ENCODE measurements around the gene RALA. TPM values are rescaled to one million over a fixed set of nuclear protein-coding genes. Genes with fewer than 3 reads are reported as not detected.
"Not testable (repeated sequence)": the region's sequence is repeated elsewhere in the genome, so short reads cannot be mapped to it uniquely, and the experiment has no call there.

The RALA gene
- total RNA-seq, 1 experiment from 2014 or later: 18.3 TPM

DNA sequence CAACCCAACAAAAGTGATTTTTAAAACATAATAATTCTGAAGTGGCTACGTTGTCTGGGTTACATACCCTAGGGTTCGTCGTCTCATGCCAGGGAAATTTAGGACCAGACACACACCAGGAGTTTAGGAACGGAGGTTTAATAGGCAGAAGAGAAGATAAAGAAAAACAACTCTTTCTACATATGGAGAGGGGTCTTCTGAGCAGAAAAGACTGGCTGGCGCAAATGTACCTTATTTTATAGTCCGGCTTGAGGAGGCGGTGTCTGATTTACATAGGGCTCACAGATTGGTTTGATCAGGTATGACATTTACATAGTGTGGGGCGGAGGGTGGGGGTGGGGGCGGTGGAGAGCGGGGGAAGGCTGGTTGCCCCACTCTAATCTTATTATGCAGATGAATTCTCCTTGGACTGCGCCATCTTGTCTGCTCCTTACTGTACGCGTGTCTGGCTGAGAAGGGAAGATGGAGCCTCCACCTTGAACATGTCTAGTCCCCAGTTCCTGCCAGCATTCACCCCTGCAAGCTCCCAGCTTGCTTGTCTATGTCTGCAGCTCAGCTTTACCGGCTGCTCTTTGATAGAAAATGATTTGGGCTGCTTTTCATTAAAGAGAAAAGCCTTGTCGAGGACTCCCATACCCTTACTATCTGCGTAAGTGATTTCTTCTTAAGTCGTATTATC, 98.7 kb downstream of the RALA start:
- no peak for DNase-seq (ENCODE audit: low read depth)

DNA sequence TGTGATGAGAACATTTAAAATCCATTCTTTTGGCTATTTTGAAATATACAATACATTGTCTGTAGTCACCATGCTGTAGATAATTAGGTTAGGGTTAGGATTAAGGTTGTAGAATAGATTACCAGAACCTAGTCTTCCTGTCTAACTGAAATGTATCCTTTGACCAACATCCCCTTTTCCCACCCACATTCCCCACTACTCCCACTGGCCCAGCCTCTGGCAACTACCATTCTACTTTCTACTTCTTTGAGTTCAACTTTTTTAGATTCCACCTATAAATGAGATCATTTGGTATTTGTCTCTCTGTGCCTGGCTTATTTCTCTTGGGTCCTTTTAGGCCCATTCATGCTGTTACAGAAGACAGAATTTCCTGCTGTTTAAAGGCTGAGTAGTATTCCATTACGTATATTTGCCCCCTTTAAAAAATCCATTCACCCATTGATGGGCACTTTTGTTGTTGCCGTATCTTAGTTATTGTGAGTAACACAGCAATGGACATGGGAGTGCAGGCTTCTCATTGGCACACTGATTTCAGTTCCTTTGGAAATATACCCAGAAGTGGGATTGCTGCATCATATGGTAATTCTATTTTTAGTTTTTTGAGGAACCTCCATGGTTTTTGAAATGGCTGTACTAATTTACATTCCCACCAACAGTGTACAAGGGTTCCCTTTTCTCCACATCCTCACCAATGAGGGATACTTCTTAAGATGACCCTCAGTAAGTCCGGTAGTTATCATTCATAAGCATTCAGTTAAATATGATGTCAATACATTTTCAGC, 104.0 kb downstream of the RALA start:
- no peak for DNase-seq (ENCODE audit: low read depth)

- peak; percentile 99 for DNase-seq (ENCODE audit: low read depth)
Observed at GRCh38 chr7:39732837-39733804, 109.7 kb downstream of the RALA start.

GRCh38 chr7:39733881-39734632, 110.7 kb downstream of the RALA start:
- DNase-seq (ENCODE audit: low read depth): peak; percentile 60

GRCh38 chr7:39734633-39735004, 111.2 kb downstream of the RALA start:
- no peak for DNase-seq (ENCODE audit: low read depth)

DNA sequence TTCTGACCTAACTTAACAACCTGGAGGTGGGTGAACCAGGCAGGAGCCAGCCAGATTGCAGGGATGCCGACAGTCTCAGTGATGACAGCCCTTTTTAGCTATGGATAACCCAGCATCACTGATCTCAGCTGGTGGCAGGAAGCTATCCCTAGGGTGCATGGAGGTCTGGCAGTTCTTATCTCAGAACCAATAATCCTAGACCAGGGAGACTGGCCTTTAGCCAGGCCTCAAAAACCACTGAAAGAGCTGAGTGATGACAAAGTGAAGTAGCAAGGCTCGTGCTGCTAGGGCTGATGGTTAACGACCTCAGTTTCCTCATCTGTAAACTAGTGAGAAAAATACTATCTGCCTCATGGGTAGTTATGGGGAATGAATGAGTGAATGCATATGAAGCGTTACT, 112.5 kb downstream of the RALA start:
- DNase-seq (ENCODE audit: low read depth): peak; percentile 22

GRCh38 chr7:39741942-39742623, 118.7 kb downstream of the RALA start:
- DNase-seq (ENCODE audit: low read depth): peak; percentile 75

DNA sequence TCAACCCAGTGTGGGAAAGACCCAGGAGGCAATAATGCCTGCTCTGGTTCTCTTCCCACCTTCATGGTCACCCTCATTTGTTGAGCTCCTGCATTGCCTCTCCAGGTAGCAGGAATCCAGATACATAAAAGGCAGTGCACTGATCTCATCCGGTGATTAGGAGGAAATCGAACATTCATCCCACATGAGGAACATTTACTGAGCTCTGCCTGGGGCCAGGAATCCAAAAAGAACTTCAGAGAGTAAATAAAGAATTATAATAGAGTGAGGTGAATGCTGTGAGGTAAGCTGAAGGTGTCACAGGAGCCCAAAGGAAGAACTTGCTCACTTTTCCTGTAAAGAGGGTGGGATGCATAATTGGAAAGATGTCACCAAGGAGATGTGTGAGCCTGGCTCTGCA, 121.2 kb downstream of the RALA start:
- DNase-seq (ENCODE audit: low read depth): no peak

GRCh38 chr7:39745320-39745719, 121.9 kb downstream of the RALA start:
- DNase-seq (ENCODE audit: low read depth): no peak

GRCh38 chr7:39746103-39746819, 122.9 kb downstream of the RALA start:
- DNase-seq (ENCODE audit: low read depth): peak; percentile 80

- peak; percentile 65 for DNase-seq (ENCODE audit: low read depth)
Observed at GRCh38 chr7:39749177-39749576, 125.8 kb downstream of the RALA start.

GRCh38 chr7:39749717-39750116, 126.3 kb downstream of the RALA start:
- no peak for DNase-seq (ENCODE audit: low read depth)

DNA sequence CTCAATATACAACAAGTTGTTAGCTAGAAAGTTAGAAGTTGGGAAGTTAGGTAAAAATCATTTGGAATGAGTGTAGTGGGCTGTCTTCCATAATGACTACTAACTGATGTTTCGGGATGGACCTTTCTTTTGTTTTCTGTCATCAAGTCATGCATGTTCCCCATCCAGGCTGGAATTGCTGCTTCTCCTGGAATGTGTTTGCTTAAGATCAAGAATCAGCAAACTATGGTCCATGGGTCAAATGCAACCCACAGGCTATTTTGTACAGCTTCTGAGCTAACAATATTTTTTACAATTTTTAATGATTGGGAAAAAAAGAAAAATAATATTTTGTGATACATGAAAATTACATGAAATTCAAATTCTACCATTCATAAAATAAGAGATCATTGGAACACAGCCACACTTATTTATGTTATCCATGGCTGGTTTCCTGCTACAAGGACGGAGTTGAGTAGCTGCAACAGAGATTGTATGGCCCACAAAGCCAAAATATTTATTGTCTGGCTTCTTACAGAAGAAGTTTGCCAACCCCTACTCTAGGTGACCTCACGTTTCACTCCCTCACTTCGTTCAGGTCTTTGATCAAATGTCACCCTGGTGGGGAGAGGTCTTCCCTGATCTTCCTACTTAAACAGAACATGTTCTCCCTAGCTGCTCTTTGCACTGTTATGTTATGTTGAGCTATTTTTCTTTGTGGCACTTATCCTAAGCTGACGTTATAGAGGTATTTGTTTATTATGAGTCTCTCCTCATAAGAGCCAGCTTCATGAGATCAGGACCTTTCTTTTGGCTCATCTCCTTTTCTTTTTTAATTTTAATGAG, 127.1 kb downstream of the RALA start:
- no peak for DNase-seq (ENCODE audit: low read depth)

- not testable (repeated sequence) for DNase-seq (ENCODE audit: low read depth)
Observed at GRCh38 chr7:39753237-39753636, 129.9 kb downstream of the RALA start.

GRCh38 chr7:39753823-39754325, 130.5 kb downstream of the RALA start:
- DNase-seq (ENCODE audit: low read depth): no peak

GRCh38 chr7:39754326-39755120, 131.2 kb downstream of the RALA start:
- peak; percentile 70 for DNase-seq (ENCODE audit: low read depth)

- DNase-seq (ENCODE audit: low read depth): no peak
Observed at GRCh38 chr7:39757604-39758003, 134.2 kb downstream of the RALA start.

All from LHCN-M2 (cell line).